NCI-H2081 treated with DMSO at 0.1 percent for 48 hours (cell line): ENCODE data around the gene HTR6.

Experiments used
- DNase-seq: peaks from one replicate; lab custom pipeline; 2025; lab: John Stamatoyannopoulos, UW

Gene HTR6

GRCh38 chr1:19720973-19721372 is 56.3 kb downstream of the HTR6 start:
- no peak for DNase-seq

GRCh38 chr1:19723874-19724273 is 59.2 kb downstream of the HTR6 start:
- no peak for DNase-seq

GRCh38 chr1:19725606-19726005 is 60.9 kb downstream of the HTR6 start:
- no peak for DNase-seq

DNA sequence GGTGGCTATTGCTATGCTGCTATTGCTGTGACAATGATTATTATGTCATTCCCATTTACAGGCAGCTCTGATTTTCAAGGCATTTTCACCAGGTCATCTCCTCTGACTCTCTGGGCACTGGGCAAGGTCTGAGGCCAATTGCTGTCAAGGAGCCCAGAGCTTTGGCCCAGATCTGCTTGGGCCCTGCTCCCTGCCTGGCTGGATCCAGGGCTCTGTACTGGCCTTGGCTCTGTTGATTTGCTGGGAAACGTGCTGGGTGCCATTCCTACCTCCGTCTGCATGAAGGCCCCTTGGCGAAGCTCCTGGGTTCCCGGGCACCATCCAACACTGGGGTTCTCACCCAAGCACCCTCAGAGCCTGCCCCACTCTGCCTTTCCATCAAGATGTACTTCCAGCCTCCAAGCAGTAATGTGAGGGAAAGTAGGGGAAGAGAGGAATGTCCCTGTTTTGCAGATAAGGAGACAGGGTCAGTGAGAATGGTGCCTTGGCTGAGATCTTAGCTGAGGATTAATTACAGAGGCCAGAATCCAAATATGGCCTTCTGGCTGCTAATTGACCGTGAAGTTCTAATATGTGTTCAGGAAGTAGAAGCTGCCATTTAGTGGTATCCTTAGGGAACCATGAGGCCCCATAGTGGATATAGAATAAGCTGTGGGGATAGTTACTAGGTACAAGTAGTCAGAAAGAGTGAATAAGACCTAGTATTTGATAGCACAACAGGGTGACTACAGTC is 63.9 kb downstream of the HTR6 start:
- DNase-seq: no peak

DNA sequence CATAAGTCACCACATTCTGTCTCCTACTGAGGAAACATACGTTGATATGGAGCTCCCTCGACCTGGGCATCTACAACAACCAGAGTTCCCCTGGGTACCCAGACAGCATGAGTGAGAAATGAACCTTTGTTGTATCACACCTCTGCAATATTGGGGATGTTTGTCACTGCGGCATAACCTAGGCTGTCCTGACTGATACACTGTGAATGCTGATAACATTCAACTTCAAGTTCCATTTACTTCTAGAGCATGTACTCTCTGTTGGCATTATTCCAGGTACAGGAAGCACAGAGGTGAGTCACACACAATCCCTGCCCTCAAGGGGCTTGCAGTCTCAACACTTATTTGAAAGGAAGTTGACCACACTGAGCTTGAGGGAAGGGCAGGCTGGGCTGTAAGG is 65.6 kb downstream of the HTR6 start:
- DNase-seq: no peak
